GM12878 (cell line): ENCODE data around the gene DNAH8. TPM values are rescaled to one million over a fixed set of nuclear protein-coding genes. Genes with fewer than 3 reads are reported as not detected.

ENCODE experiments used
- ATAC-seq: fragments of 200-7000 bp; cut with Tn5 transposase; 3 replicates; pipeline ENCODE4 v1.9.1; 2020; ENCODE audit warnings: mild to moderate bottlenecking, moderate library complexity
- BruUV-seq: library from RNA; stranded (reverse); fragments of 400-500 nt; replicated peaks from 2 replicates; lab custom pipeline; 2021; lab: Mats Ljungman, UMichigan
- CTCF ChIA-PET: fragments of 300-600 bp; sonication (Branson Sonifier 250); formaldehyde crosslinking; extraction: SDS; loops from one replicate; lab custom pipeline; 2021; ENCODE audit warnings: inconsistent platforms; lab: Yijun Ruan, JAX
- POLR2A ChIA-PET: fragments of 350-600 bp; formaldehyde crosslinking; extraction: SDS; loops from one replicate; lab custom pipeline; 2021; ENCODE audit warnings: inconsistent platforms; lab: Charles Lee
- RAD21 ChIA-PET: fragments of 300-600 bp; sonication (Branson Sonifier 250); formaldehyde crosslinking; loops from one replicate; lab custom pipeline; 2023; ENCODE audit warnings: antibody characterized with exemption; ENCODE audit not compliant: unreplicated experiment; lab: Charles Lee
- SMC1A ChIA-PET: fragments of 300-600 bp; sonication (Branson Sonifier 250); formaldehyde crosslinking; loops from one replicate; lab custom pipeline; 2023; ENCODE audit not compliant: unreplicated experiment, uncharacterized antibody; lab: Charles Lee
- DNase-seq: peaks from one replicate; pipeline ENCODE4 v3.0.0-alpha.2; 2011; ENCODE audit warnings: low read depth, low spot score
- FAIRE-seq: peaks from 3 replicates; lab custom pipeline; 2011; peaks lifted over from hg19 to GRCh38; lab: Jason Lieb, UNC
- H2AFZ ChIP-seq: 2 replicates; pipeline ENCODE4 v1.6.0; 2011; ENCODE audit warnings: low read depth, low read length, control low read depth; ENCODE audit not compliant: control insufficient read depth
- H3K27ac ChIP-seq: 2 replicates; pipeline ENCODE4 v1.5.1; 2011; ENCODE audit warnings: control low read depth; ENCODE audit not compliant: control insufficient read depth, insufficient read depth
- H3K27me3 ChIP-seq, 2 experiments: replicated peaks in 1 of 2; 2 replicates each; pipeline versions ENCODE4 v1.6.0 to v1.6.1; 2011; ENCODE audit warnings: low read length in 1 of 2; ENCODE audit not compliant: control insufficient read depth in 2 of 2, insufficient read depth in 2 of 2
- H3K36me3 ChIP-seq, 2 experiments: 2 replicates each; pipeline ENCODE4 v1.5.1; 2011; ENCODE audit warnings: low read length in 1 of 2; ENCODE audit not compliant: control insufficient read depth in 2 of 2, insufficient read depth in 2 of 2
- H3K4me1 ChIP-seq: 2 replicates; pipeline ENCODE4 v1.6.1; 2011; ENCODE audit warnings: mild to moderate bottlenecking, low read length, moderate library complexity, mixed read lengths; ENCODE audit not compliant: control insufficient read depth, insufficient read depth
- H3K4me2 ChIP-seq: 2 replicates; pipeline ENCODE4 v1.6.0; 2011; ENCODE audit warnings: control low read depth; ENCODE audit not compliant: control insufficient read depth, insufficient read depth
- H3K4me3 ChIP-seq: fragments of 200-600 bp; sonication (generic); 2 replicates; pipeline ENCODE4 v1.5.1; 2016
- H3K79me2 ChIP-seq: 2 replicates; pipeline ENCODE4 v1.6.0; 2011; ENCODE audit warnings: low read length; ENCODE audit not compliant: control insufficient read depth, insufficient read depth
- H3K9ac ChIP-seq: 2 replicates; pipeline ENCODE4 v1.8.0; 2011; ENCODE audit warnings: low read length, control low read depth, mixed read lengths; ENCODE audit not compliant: control insufficient read depth, insufficient read depth
- H3K9me3 ChIP-seq: replicated peaks from 3 replicates; pipeline ENCODE4 v1.5.1; 2011; ENCODE audit warnings: mild to moderate bottlenecking, low read length; ENCODE audit not compliant: control insufficient read depth, insufficient read depth
- H4K20me1 ChIP-seq: 2 replicates; pipeline ENCODE4 v1.6.0; 2011; ENCODE audit not compliant: control insufficient read depth, insufficient read depth
- CHD1 ChIP-seq: IDR thresholded peaks from 2 replicates; pipeline ENCODE4 v1.6.1; 2012; ENCODE audit warnings: low read depth, low read length, improper control_type of control experiment
- HCFC1 ChIP-seq: fragments of 150-350 bp; IDR thresholded peaks from 2 replicates; pipeline ENCODE4 v1.6.1; 2014; ENCODE audit warnings: low read length
- MTA3 ChIP-seq: IDR thresholded peaks from 2 replicates; pipeline ENCODE4 v1.6.1; 2012; ENCODE audit warnings: low read length, inconsistent platforms, borderline replicate concordance
- RAD51 ChIP-seq: fragments of 450-650 bp; IDR thresholded peaks from 2 replicates; pipeline ENCODE4 v1.6.1; 2016; ENCODE audit warnings: moderate library complexity, mild to moderate bottlenecking, inconsistent platforms
- SPI1 ChIP-seq: IDR thresholded peaks from 2 replicates; pipeline ENCODE4 v1.6.1; 2011; ENCODE audit warnings: low read depth, mild to moderate bottlenecking, low read length, moderate library complexity, borderline replicate concordance; ENCODE audit not compliant: insufficient read depth
- TBL1XR1 ChIP-seq: IDR thresholded peaks from 2 replicates; pipeline ENCODE4 v1.6.1; 2012; ENCODE audit warnings: low read depth, low read length, improper control_type of control experiment
- ZNF24 ChIP-seq: fragments of 450-650 bp; IDR thresholded peaks from 2 replicates; pipeline ENCODE4 v1.6.1; 2017; ENCODE audit warnings: antibody characterized with exemption, mild to moderate bottlenecking
- ZNF622 ChIP-seq: fragments of 450-650 bp; IDR thresholded peaks from 2 replicates; pipeline ENCODE4 v1.6.1; 2017; ENCODE audit warnings: mild to moderate bottlenecking, inconsistent platforms
- WGBS: methylation state at CpG from one replicate; pipeline ENCODE4 v1.1.6; 2016; ENCODE audit warnings: low lambda C conversion rate; ENCODE audit not compliant: insufficient replicate concordance, insufficient coverage; ENCODE audit errors: missing lambda C conversion rate; 5-methylcytosine and 5-hydroxymethylcytosine counted together
- in situ Hi-C: fragments of 300-500 bp; cut with MboI; formaldehyde crosslinking; loops from 9 replicates; pipeline ENCODE4 v1.14.3; 2018; ENCODE audit warnings: mixed read lengths
- intact Hi-C: fragments of 100-400 bp; cut with micrococcal nuclease; formaldehyde crosslinking; loops from one replicate; pipeline ENCODE4 v1.14.2; 2022; ENCODE audit not compliant: unreplicated experiment
- polyA plus RNA-seq, 11 experiments: library from polyadenylated mRNA; depleted of rRNA in 4 of 11; unstranded in 6 of 11; stranded (reverse) in 5 of 11; fragments of >200 nt; fragmentation: Nextera tagmentation in 4 of 11; fragmentation: Illumina TruSeq in 1 of 11; extraction: Ambion mirVana in 4 of 11; extraction: Trizol in 1 of 11; gene quantifications; 1 replicate in 1 of 11; 2 replicates in 10 of 11; pipeline versions ENCODE4 v1.2.1 to v1.2.3, GENCODE V29; 2011 to 2016; ENCODE audit warnings: inconsistent platforms in 2 of 11, missing spikeins in 2 of 11, low read depth in 1 of 11
- total RNA-seq, 4 experiments: library from RNA; depleted of rRNA in 3 of 4; stranded (reverse); fragments of >200 nt in 3 of 4; fragmentation: Illumina TruSeq in 1 of 4; extraction: Trizol in 1 of 4; gene quantifications; 2 replicates each; pipeline versions ENCODE4 v1.2.1 to v1.2.3, GENCODE V29; 2013 to 2021

The DNAH8 gene
- total and polyA plus RNA-seq, 10 of the 15 experiments (the other 5 are each of a cell fraction or from before 2014, with no cell fraction given) = 0.02 to 0.34 (median 0.10) TPM; not detected in 3

DNA sequence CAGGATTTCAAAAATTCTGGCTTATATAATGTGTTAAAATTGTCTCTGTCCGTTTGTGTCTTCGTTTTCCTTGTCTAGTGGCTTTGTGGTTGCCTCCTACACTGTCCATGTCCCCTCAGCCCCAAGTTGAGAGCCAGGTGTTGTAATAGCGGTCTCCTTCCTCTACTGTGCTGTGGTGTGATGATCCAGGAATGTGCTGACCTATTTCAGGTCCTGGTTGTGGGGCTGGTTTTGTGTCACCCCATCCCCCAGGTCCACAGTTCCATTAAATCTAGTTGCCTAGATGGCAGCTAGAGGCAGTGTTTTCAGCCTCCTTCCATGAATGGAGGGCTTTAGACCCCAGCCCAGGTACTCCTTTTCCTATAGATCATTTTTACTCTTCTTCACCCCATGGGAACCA is 128.7 kb downstream of the DNAH8 start (continued):
- no peak for TF ChIP-seq CHD1
- no peak for TF ChIP-seq ZNF622
- no peak for TF ChIP-seq SPI1
- no peak for TF ChIP-seq RAD51
- no peak for TF ChIP-seq HCFC1
- no peak for TF ChIP-seq TBL1XR1
- TF ChIP-seq MTA3 = no peak
- TF ChIP-seq, all 136 proteins: peak for 0

DNA sequence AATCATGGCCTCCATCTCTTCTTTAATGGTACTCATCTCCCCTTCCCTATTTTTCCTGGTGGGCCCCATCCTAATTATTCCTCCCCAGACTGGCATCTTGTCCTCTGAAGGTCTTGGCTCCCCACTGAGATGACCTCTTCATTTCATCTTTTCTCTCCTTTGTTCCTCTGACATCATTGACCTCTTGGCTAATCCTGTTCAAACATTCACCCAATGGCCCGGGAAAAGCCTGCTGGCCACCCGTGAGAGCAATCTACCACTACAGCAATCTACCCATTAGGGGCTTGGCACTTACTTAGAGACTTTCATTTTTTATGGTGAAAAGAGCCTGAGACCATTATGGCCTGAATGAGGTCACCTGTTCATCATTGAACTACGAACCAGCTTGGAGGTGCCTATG is 130.8 kb downstream of the DNAH8 start:
- H3K27me3 ChIP-seq = no peaks in the 10 kb centered on the region
- ChIA-PET CTCF (interaction anchor here (1.4 to 1.5 kb wide), 2 partner anchors 25 to 30 kb away, joined by 3 to 4 read pairs; no protein-coding TSS in a partner anchor), SMC1A (no interaction called here), RAD21 (no interaction called here), POLR2A (interaction anchor here (0.5 kb wide), 1 partner anchor 16 kb away, joined by 3 read pairs; no protein-coding TSS in a partner anchor)
- H3K36me3 ChIP-seq = no peaks in the 10 kb centered on the region
- intact Hi-C loops = no loop called here
- no peaks in the 10 kb centered on the region for H3K9me3 ChIP-seq
- DNase-seq = no peak
- no peak overlapping the region for H3K27ac ChIP-seq
- H3K9ac ChIP-seq = no peak overlapping the region
- ATAC-seq = no peak
- 76% methylated on average over 3 of the region's 3 CpGs for WGBS
- no peaks in the 10 kb centered on the region for H3K4me1 ChIP-seq
- BruUV-seq = no TSS peak
- H3K4me2 ChIP-seq = no peak overlapping the region
- in situ Hi-C loops = no loop called here
- H4K20me1 ChIP-seq = no peaks in the 10 kb centered on the region
- H2AFZ ChIP-seq = no peak overlapping the region
- H3K79me2 ChIP-seq = no peaks in the 10 kb centered on the region
- FAIRE-seq = no peak
- H3K4me3 ChIP-seq = no peak overlapping the region
- TF ChIP-seq ZNF24 = no peak
